GM18505 (cell line): Measurements from ENCODE around the gene SPCS2.
"Not testable (repeated sequence)": the region's sequence is repeated elsewhere in the genome, so short reads cannot be mapped to it uniquely, and the experiment has no call there.

Experiments
- ATAC-seq: cut with Tn5 transposase; IDR thresholded peaks from one replicate; pipeline ENCODE4 v1.9.1; 2021; ENCODE audit not compliant: unreplicated experiment
- POLR2A ChIP-seq: IDR thresholded peaks from 4 replicates; pipeline ENCODE4 v1.6.1; 2011; ENCODE audit warnings: borderline replicate concordance; ENCODE audit not compliant: insufficient read depth, insufficient read length; ENCODE audit errors: extremely low read depth

The SPCS2 gene

GRCh38 chr11:74956397-74957015, 7.4 kb downstream of the SPCS2 start:
- TF ChIP-seq POLR2A = no peak
- no peak for ATAC-seq

GRCh38 chr11:74957937-74958629, 9.0 kb downstream of the SPCS2 start:
- no peak for ATAC-seq
- TF ChIP-seq POLR2A = no peak

GRCh38 chr11:74960128-74960527, 11.1 kb downstream of the SPCS2 start:
- not testable (repeated sequence) for ATAC-seq

- no peak for ATAC-seq
- no peak for TF ChIP-seq POLR2A
These were observed 17.6 kb downstream of the SPCS2 start for GRCh38 chr11:74966651-74967050.

- no peak for TF ChIP-seq POLR2A
- ATAC-seq = no peak
These were observed 21.9 kb downstream of the SPCS2 start for GRCh38 chr11:74970852-74971395.

DNA sequence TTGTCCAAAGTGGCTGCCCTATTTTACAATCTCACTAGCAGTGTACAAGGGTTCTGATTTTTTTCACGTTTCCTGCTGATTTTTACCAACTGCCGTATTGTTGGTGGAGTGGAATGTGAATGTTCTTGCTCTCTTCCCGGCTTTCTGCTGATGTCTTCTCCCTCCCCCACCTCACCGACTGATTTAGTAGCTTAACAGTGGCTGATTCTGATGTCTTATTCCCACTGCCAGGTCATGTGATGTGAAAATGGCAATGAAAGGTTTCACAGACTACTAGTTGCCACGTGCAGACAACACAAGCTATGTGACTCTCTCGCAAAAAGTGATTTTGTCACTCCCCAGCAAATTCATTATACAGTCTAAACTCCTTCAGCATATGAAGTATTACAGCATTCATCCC, 22.4 kb downstream of the SPCS2 start:
- TF ChIP-seq POLR2A = no peak
- no peak for ATAC-seq

DNA sequence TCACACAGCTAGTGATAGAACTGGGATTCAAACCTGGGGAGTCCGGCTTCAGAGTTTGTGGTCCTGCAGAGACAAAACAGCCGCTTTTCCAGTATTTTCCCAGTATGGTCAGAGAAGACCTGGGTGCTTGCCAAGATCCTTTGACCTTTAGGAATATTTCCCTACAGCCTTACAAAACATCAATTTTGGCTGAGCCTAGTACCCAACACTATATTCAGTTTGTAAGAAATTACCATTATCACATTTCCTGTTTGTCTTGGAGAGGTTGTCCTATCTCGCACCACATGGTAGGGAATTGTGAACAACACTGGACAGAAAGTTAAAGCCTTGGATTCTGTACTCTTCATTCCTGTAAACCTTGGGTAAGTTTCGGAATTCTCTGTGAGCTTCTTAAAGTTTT, 29.0 kb downstream of the SPCS2 start:
- no peak for TF ChIP-seq POLR2A
- ATAC-seq = no peak

GRCh38 chr11:74980634-74981033, 31.6 kb downstream of the SPCS2 start:
- ATAC-seq = no peak
- no peak for TF ChIP-seq POLR2A

GRCh38 chr11:74981888-74982287, 32.8 kb downstream of the SPCS2 start:
- ATAC-seq = no peak
- no peak for TF ChIP-seq POLR2A

GRCh38 chr11:74984070-74984469, 35.0 kb downstream of the SPCS2 start:
- ATAC-seq = no peak
- no peak for TF ChIP-seq POLR2A

DNA sequence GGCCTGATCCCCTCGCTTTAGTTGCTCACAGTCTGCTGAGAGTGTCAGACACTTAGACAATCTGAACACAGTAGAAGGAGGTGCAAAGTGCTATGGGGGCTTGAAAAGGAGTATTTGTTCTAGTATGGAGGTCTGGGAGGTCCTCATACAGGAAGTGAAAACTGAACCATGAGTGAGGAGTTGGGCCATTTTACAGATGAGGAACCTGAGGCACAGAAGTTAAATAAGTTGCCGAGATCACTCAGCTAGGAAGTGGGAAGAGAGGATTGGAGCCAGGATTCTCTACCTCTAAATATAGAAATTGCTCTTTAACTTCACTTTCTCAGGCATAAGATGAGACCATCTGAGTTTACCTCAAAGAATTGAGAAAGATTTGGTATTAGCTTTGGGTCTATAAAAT, 35.7 kb downstream of the SPCS2 start:
- no peak for TF ChIP-seq POLR2A
- no peak for ATAC-seq

DNA sequence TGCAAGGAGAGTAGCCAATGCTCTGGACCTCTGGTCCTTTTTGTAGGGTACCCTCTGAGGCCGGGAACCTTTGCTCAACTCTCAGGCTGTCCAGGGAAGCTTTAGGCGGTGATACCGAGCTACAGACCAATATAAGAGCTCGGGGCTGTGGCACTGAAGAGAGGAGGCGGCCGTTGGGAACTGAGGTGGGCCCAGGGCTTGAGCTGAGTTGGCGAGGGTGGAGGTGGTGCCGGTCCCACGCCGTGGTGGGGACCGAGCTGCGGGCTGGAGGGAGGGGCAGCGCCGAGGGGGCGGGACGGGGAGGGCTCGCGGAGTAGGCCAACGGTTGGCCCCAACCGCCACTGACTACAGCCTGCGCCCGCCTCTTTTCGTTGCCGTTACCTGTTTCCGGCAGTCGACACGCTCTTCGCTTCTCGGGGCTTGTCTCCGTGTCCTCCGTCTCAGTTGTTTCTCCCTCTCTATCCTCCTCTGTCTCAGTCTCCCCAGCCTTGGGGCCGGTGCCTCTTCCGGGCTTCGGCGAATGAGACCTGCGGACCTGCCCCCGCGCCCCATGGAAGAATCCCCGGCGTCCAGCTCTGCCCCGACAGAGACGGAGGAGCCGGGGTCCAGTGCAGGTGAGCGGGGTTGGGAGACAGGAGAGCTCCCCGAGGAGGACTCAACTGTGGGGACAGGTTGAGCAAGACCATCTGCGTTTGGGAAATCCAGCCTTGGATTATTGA, 39.6 kb downstream of the SPCS2 start, which contains the start of gene NEU3:
Gene NEU3 (plus strand): TSS at position 393 of the 719 bp plus-strand sequence. CDS start 128 bp downstream, at position 521.
- TF ChIP-seq POLR2A = peak; percentile 93
- peak; percentile 76 for ATAC-seq

DNA sequence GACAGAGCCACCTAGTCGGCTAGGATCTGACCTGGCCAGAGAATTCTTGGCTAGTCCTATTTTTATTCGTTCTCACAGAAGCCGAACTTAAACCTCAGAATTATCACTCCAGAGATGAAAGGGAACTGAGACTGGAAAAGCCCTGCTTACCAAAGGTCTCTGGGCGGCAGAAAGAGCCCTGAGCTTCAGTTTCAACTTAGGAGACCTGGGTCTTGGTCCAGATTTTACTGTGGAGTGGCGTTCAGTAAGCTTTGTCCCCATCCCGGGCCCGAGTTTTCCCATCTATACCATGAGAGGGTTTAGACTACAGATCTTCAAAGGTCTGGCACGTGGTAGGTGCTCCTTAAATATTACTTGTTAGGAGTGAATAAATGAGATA, 40.2 kb downstream of the SPCS2 start:
- ATAC-seq = peak; percentile 6
- TF ChIP-seq POLR2A = no peak

DNA sequence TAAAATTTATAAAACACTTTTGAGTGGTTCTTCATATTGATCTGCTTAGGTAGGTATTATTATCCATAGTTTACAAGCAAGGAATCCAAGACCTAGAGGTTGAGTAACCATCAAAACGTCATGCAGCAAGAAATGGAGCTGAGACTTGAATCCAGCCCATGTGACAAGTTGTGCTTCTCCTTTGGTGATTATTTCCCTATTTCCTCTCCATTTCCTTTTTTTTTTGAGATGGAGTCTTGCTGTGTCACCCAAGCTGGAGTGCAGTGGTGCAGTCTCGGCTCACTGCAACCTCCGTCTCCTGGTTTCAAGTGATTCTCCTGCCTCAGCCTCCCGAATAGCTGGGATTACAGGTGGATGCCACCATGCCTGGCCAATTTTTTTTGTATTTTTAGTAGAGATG, 41.1 kb downstream of the SPCS2 start:
- not testable (repeated sequence) for ATAC-seq
